ENCODE results near the gene PPP1R16B.

Gene PPP1R16B

GRCh38 chr20:38835792-38836191, 30.3 kb downstream of the PPP1R16B start:
- no peak overlapping the region for H3K14ac ChIP-seq (ENCODE audit: low read length in 2 of 2)
- no peak overlapping the region for H2AK5ac ChIP-seq (ENCODE audit: low read length, severe bottlenecking)
- H3K4ac ChIP-seq (ENCODE audit: low read depth in 1 of 2, low read length in 2 of 2), result no peak overlapping the region
- H3K4me3 ChIP-seq (ENCODE audit: insufficient read depth in 1 of 2, low read depth in 1 of 2, low read length in 2 of 2), result no peak overlapping the region
- no peak overlapping the region for H2BK12ac ChIP-seq (ENCODE audit: low read length in 2 of 2)
- no peaks in the 10 kb centered on the region for H3K4me1 ChIP-seq (ENCODE audit: control insufficient read depth, insufficient read depth, low read depth, low read length)
- no peak overlapping the region for H3K9ac ChIP-seq (ENCODE audit: low read length)
- H3K9me3 ChIP-seq (ENCODE audit: control insufficient read depth, low read length), result no peaks in the 10 kb centered on the region
- H2BK120ac ChIP-seq (ENCODE audit: low read depth, low read length), result no peak overlapping the region
- no peak overlapping the region for H3K4me2 ChIP-seq (ENCODE audit: low read length, poor library complexity, severe bottlenecking)
- peaks cover 0 to 2% of the 10 kb centered on the region in 2 experiments for H3K36me3 ChIP-seq (ENCODE audit: control insufficient read depth in 1 of 2, insufficient read depth in 2 of 2, low read depth in 1 of 2, low read length in 2 of 2)
- no peak overlapping the region for H2AFZ ChIP-seq (ENCODE audit: low read depth, low read length)
- H3K79me1 ChIP-seq (replicated peaks; ENCODE audit: low read length, poor library complexity, severe bottlenecking), result no peaks in the 10 kb centered on the region
- H4K91ac ChIP-seq (ENCODE audit: low read length), result no peak overlapping the region
- H3K27me3 ChIP-seq (ENCODE audit: control insufficient read depth in 1 of 2, insufficient read depth in 1 of 2, low read length in 2 of 2), result peaks cover 24 to 42% of the 10 kb centered on the region in 2 experiments
- H3K27ac ChIP-seq (ENCODE audit: low read length, poor library complexity, severe bottlenecking), result no peak overlapping the region
- H3K18ac ChIP-seq (ENCODE audit: low read depth in 1 of 2, low read length in 2 of 2), result no peak overlapping the region
- no peak overlapping the region for H2BK5ac ChIP-seq (ENCODE audit: low read depth, low read length, poor library complexity, severe bottlenecking)
- no peak overlapping the region for H4K8ac ChIP-seq (ENCODE audit: low read length)
- 93% methylated on average over 28 of the region's 28 CpGs for WGBS
- H2BK15ac ChIP-seq (ENCODE audit: low read depth, poor library complexity, severe bottlenecking), result no peak overlapping the region
- no peak for DNase-seq
- no peak overlapping the region for H3K23ac ChIP-seq (ENCODE audit: low read length in 2 of 2)

- H3K23ac ChIP-seq (ENCODE audit: low read length in 2 of 2), result no peak overlapping the region
- no peaks in the 10 kb centered on the region for H3K9me3 ChIP-seq (ENCODE audit: control insufficient read depth, low read length)
- H3K36me3 ChIP-seq (ENCODE audit: control insufficient read depth in 1 of 2, insufficient read depth in 2 of 2, low read depth in 1 of 2, low read length in 2 of 2), result peaks cover 0 to 2% of the 10 kb centered on the region in 2 experiments
- H3K4me3 ChIP-seq (ENCODE audit: insufficient read depth in 1 of 2, low read depth in 1 of 2, low read length in 2 of 2), result no peak overlapping the region
- H3K4me1 ChIP-seq (ENCODE audit: control insufficient read depth, insufficient read depth, low read depth, low read length), result no peaks in the 10 kb centered on the region
- no peak overlapping the region for H3K9ac ChIP-seq (ENCODE audit: low read length)
- no peak for DNase-seq
- H4K8ac ChIP-seq (ENCODE audit: low read length), result no peak overlapping the region
- peaks cover 19 to 50% of the 10 kb centered on the region in 2 experiments for H3K27me3 ChIP-seq (ENCODE audit: control insufficient read depth in 1 of 2, insufficient read depth in 1 of 2, low read length in 2 of 2)
- H3K4me2 ChIP-seq (ENCODE audit: low read length, poor library complexity, severe bottlenecking), result no peak overlapping the region
- H3K27ac ChIP-seq (ENCODE audit: low read length, poor library complexity, severe bottlenecking), result no peak overlapping the region
- WGBS, result 100% methylated on average over 2 of the region's 4 CpGs
- H2BK12ac ChIP-seq (ENCODE audit: low read length in 2 of 2), result no peak overlapping the region
- H3K79me1 ChIP-seq (replicated peaks; ENCODE audit: low read length, poor library complexity, severe bottlenecking), result no peaks in the 10 kb centered on the region
- no peak overlapping the region for H3K14ac ChIP-seq (ENCODE audit: low read length in 2 of 2)
- no peak overlapping the region for H4K91ac ChIP-seq (ENCODE audit: low read length)
- no peak overlapping the region for H3K4ac ChIP-seq (ENCODE audit: low read depth in 1 of 2, low read length in 2 of 2)
- H2BK15ac ChIP-seq (ENCODE audit: low read depth, poor library complexity, severe bottlenecking), result no peak overlapping the region
- H2BK5ac ChIP-seq (ENCODE audit: low read depth, low read length, poor library complexity, severe bottlenecking), result no peak overlapping the region
- no peak overlapping the region for H2BK120ac ChIP-seq (ENCODE audit: low read depth, low read length)
- no peak overlapping the region for H3K18ac ChIP-seq (ENCODE audit: low read depth in 1 of 2, low read length in 2 of 2)
- no peak overlapping the region for H2AK5ac ChIP-seq (ENCODE audit: low read length, severe bottlenecking)
- H2AFZ ChIP-seq (ENCODE audit: low read depth, low read length), result no peak overlapping the region
Observed at GRCh38 chr20:38836991-38837390, 31.5 kb downstream of the PPP1R16B start.

- Histone ChIP-seq H3K18ac (ENCODE audit: low read depth in 1 of 2, low read length in 2 of 2) (no peak overlapping the region), H2AFZ (ENCODE audit: low read depth, low read length) (no peak overlapping the region), H2BK120ac (ENCODE audit: low read depth, low read length) (no peak overlapping the region), H3K4me2 (ENCODE audit: low read length, poor library complexity, severe bottlenecking) (no peak overlapping the region), H3K4ac (ENCODE audit: low read depth in 1 of 2, low read length in 2 of 2) (no peak overlapping the region), H3K9me3 (ENCODE audit: control insufficient read depth, low read length) (no peaks in the 10 kb centered on the region), H2AK5ac (ENCODE audit: low read length, severe bottlenecking) (no peak overlapping the region), H2BK5ac (ENCODE audit: low read depth, low read length, poor library complexity, severe bottlenecking) (no peak overlapping the region), H4K91ac (ENCODE audit: low read length) (no peak overlapping the region), H3K9ac (ENCODE audit: low read length) (no peak overlapping the region), H3K36me3 (ENCODE audit: control insufficient read depth in 1 of 2, insufficient read depth in 2 of 2, low read depth in 1 of 2, low read length in 2 of 2) (peaks cover 0 to 2% of the 10 kb centered on the region in 2 experiments), H2BK12ac (ENCODE audit: low read length in 2 of 2) (no peak overlapping the region), H3K14ac (ENCODE audit: low read length in 2 of 2) (no peak overlapping the region), H3K27me3 (ENCODE audit: control insufficient read depth in 1 of 2, insufficient read depth in 1 of 2, low read length in 2 of 2) (peaks cover 19 to 45% of the 10 kb centered on the region in 2 experiments), H4K8ac (ENCODE audit: low read length) (no peak overlapping the region), H3K27ac (ENCODE audit: low read length, poor library complexity, severe bottlenecking) (no peak overlapping the region), H3K4me3 (ENCODE audit: insufficient read depth in 1 of 2, low read depth in 1 of 2, low read length in 2 of 2) (no peak overlapping the region), H3K79me1 (replicated peaks; ENCODE audit: low read length, poor library complexity, severe bottlenecking) (no peaks in the 10 kb centered on the region), H3K23ac (ENCODE audit: low read length in 2 of 2) (no peak overlapping the region), H3K4me1 (ENCODE audit: control insufficient read depth, insufficient read depth, low read depth, low read length) (no peaks in the 10 kb centered on the region), H2BK15ac (ENCODE audit: low read depth, poor library complexity, severe bottlenecking) (no peak overlapping the region)
- no peak for DNase-seq
- 82% methylated on average over 8 of the region's 8 CpGs for WGBS
Observed at GRCh38 chr20:38838326-38838725, 32.8 kb downstream of the PPP1R16B start.

GRCh38 chr20:38839563-38839962, 34.1 kb downstream of the PPP1R16B start:
- H3K23ac ChIP-seq (ENCODE audit: low read length in 2 of 2), result no peak overlapping the region
- H3K36me3 ChIP-seq (ENCODE audit: control insufficient read depth in 1 of 2, insufficient read depth in 2 of 2, low read depth in 1 of 2, low read length in 2 of 2), result peaks cover 0 to 2% of the 10 kb centered on the region in 2 experiments
- no peaks in the 10 kb centered on the region for H3K4me1 ChIP-seq (ENCODE audit: control insufficient read depth, insufficient read depth, low read depth, low read length)
- H2AK5ac ChIP-seq (ENCODE audit: low read length, severe bottlenecking), result no peak overlapping the region
- no peak overlapping the region for H4K91ac ChIP-seq (ENCODE audit: low read length)
- H3K4ac ChIP-seq (ENCODE audit: low read depth in 1 of 2, low read length in 2 of 2), result no peak overlapping the region
- H3K4me3 ChIP-seq (ENCODE audit: insufficient read depth in 1 of 2, low read depth in 1 of 2, low read length in 2 of 2), result no peak overlapping the region
- no peak overlapping the region for H3K9ac ChIP-seq (ENCODE audit: low read length)
- no peaks in the 10 kb centered on the region for H3K79me1 ChIP-seq (replicated peaks; ENCODE audit: low read length, poor library complexity, severe bottlenecking)
- H2BK120ac ChIP-seq (ENCODE audit: low read depth, low read length), result no peak overlapping the region
- no peak overlapping the region for H2BK12ac ChIP-seq (ENCODE audit: low read length in 2 of 2)
- no peak overlapping the region for H3K27ac ChIP-seq (ENCODE audit: low read length, poor library complexity, severe bottlenecking)
- no peak overlapping the region for H3K4me2 ChIP-seq (ENCODE audit: low read length, poor library complexity, severe bottlenecking)
- no peak overlapping the region for H3K18ac ChIP-seq (ENCODE audit: low read depth in 1 of 2, low read length in 2 of 2)
- H3K27me3 ChIP-seq (ENCODE audit: control insufficient read depth in 1 of 2, insufficient read depth in 1 of 2, low read length in 2 of 2), result peaks cover 11 to 44% of the 10 kb centered on the region in 2 experiments
- WGBS, result 77% methylated on average over 2 of the region's 4 CpGs
- no peak overlapping the region for H2BK5ac ChIP-seq (ENCODE audit: low read depth, low read length, poor library complexity, severe bottlenecking)
- no peak overlapping the region for H2BK15ac ChIP-seq (ENCODE audit: low read depth, poor library complexity, severe bottlenecking)
- H2AFZ ChIP-seq (ENCODE audit: low read depth, low read length), result no peak overlapping the region
- no peak overlapping the region for H4K8ac ChIP-seq (ENCODE audit: low read length)
- no peak for DNase-seq
- no peak overlapping the region for H3K14ac ChIP-seq (ENCODE audit: low read length in 2 of 2)
- H3K9me3 ChIP-seq (ENCODE audit: control insufficient read depth, low read length), result no peaks in the 10 kb centered on the region
